Mesothelial cell of epicardium (in vitro differentiated cells): ENCODE results near the gene PAWR. TPM values are rescaled to one million over a fixed set of nuclear protein-coding genes. Genes with fewer than 3 reads are reported as not detected.
"Not testable (repeated sequence)": the region's sequence is repeated elsewhere in the genome, so short reads cannot be mapped to it uniquely, and the experiment has no call there.

Experiments
- DNase-seq, 2 experiments: peaks; one replicate each; pipeline ENCODE4 v3.0.0; 2021; ENCODE audit warnings: low spot score in 2 of 2; ENCODE audit not compliant: unreplicated experiment in 2 of 2
- H3K27ac Mint-ChIP-seq: 2 replicates; pipeline ENCODE4 v1.8.0; 2021; ENCODE audit warnings: mixed read lengths
- H3K27me3 Mint-ChIP-seq: 2 replicates; pipeline ENCODE4 v1.8.0; 2021; ENCODE audit warnings: low read depth, mixed read lengths
- H3K36me3 Mint-ChIP-seq: 2 replicates; pipeline ENCODE4 v1.8.0; 2021; ENCODE audit warnings: mixed read lengths
- H3K4me1 Mint-ChIP-seq: 2 replicates; pipeline ENCODE4 v1.8.0; 2021; ENCODE audit warnings: mixed read lengths
- H3K4me3 Mint-ChIP-seq: 2 replicates; pipeline ENCODE4 v1.8.0; 2021; ENCODE audit warnings: mild to moderate bottlenecking, moderate library complexity, mixed read lengths
- H3K9me3 Mint-ChIP-seq: 2 replicates; pipeline ENCODE4 v1.8.0; 2021; ENCODE audit warnings: mixed read lengths
- total RNA-seq: library from RNA; stranded (reverse); gene quantifications from 3 replicates; pipeline ENCODE4 v1.2.1, GENCODE V29; 2021
- TF ChIP-seq, protein P1 (sequence below): fragments of 200-600 bp; sonication (generic); IDR thresholded peaks from one replicate; pipeline ENCODE4 v1.5.0; 2021; ENCODE audit warnings: antibody characterized with exemption; ENCODE audit not compliant: unreplicated experiment

Gene PAWR
- total RNA-seq, 1 donor from 2014 or later: 205 TPM

DNA sequence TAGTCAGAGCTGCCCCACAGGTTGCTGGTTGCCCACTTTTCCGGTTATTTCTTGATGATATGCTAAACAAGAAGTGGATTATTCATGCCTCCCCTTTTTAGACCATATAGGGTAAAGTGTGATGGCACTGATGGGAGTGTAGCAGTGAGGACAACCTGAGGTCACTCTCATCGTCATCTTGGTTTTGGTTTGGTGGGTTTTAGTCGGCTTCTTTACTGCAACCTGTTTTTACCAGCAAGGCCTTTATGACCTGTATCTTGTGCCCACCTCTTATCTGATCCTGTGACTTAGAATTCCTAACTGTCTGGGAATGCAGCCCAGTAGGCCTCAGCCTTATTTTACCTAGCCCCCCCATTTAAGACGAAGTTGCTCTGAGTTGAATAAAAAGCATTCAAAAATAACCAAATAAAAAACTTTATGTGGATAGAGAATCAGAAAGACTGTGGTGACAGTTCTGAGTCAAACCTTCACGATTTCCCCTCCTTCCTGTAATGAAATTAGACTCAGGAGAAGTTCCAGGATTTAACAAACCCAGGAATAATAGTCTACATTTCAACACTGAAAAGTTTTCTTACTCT, 144.2 kb downstream of the PAWR start:
- Mint-ChIP-seq H3K27ac (peak overlapping the region; percentile 99), H3K36me3 (peaks cover 10% of the 10 kb centered on the region), H3K27me3 (no peaks in the 10 kb centered on the region), H3K4me1 (peaks cover 50% of the 10 kb centered on the region), H3K9me3 (peaks cover 9% of the 10 kb centered on the region), H3K4me3 (no peak overlapping the region)
- TF ChIP-seq, protein P1, sequence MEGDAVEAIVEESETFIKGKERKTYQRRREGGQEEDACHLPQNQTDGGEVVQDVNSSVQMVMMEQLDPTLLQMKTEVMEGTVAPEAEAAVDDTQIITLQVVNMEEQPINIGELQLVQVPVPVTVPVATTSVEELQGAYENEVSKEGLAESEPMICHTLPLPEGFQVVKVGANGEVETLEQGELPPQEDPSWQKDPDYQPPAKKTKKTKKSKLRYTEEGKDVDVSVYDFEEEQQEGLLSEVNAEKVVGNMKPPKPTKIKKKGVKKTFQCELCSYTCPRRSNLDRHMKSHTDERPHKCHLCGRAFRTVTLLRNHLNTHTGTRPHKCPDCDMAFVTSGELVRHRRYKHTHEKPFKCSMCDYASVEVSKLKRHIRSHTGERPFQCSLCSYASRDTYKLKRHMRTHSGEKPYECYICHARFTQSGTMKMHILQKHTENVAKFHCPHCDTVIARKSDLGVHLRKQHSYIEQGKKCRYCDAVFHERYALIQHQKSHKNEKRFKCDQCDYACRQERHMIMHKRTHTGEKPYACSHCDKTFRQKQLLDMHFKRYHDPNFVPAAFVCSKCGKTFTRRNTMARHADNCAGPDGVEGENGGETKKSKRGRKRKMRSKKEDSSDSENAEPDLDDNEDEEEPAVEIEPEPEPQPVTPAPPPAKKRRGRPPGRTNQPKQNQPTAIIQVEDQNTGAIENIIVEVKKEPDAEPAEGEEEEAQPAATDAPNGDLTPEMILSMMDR: no peak
- no peak for DNase-seq

DNA sequence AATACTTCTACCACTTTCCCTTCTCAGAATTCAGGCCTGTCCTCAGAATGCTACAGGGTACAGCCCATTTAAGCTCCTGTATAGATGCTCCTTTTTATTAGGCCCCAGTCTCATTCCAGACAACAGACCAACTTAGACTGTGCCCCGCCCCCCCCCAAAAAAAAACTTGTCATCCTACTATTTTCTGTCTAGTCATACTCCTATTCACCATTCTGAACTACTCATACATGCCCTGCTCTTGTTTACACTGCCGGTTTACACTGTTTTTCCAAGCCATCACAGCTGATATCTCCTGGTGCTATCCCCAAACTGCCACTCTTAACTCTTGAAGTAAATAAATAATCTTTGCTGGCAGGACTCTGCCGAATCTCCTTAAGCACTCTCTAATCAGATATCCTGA, 146.3 kb downstream of the PAWR start:
- H3K4me1 Mint-ChIP-seq: peaks cover 42% of the 10 kb centered on the region
- not testable (repeated sequence) for H3K27me3 Mint-ChIP-seq, H3K4me3 Mint-ChIP-seq, H3K9me3 Mint-ChIP-seq, H3K36me3 Mint-ChIP-seq, DNase-seq
- H3K27ac Mint-ChIP-seq: peak overlapping the region; percentile 24

DNA sequence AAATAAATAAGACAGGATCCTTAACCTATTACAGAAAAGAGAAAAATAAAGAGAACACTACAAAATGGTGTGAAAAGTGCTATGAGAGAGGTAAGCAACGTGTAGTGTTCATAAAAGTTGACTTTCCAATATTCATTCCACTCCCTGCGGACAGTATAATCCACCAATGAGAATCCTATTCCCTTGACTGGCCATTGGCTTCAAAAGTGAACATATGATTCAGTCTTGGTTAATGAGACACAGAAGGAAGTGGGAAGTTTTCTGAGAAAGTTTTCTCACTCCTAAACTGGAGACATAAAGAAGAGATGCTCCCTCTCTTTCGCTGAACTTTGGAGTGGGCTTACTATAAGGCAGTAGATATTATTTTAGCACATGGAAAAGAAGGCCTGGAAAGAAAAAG, 153.1 kb downstream of the PAWR start:
- no peaks in the 10 kb centered on the region for H3K27me3 Mint-ChIP-seq
- peaks cover 4% of the 10 kb centered on the region for H3K9me3 Mint-ChIP-seq
- H3K4me3 Mint-ChIP-seq: no peak overlapping the region
- H3K4me1 Mint-ChIP-seq: peaks cover 12% of the 10 kb centered on the region
- peak overlapping the region; percentile 10 for H3K27ac Mint-ChIP-seq
- H3K36me3 Mint-ChIP-seq: no peaks in the 10 kb centered on the region
- TF ChIP-seq, protein P1: no peak
- DNase-seq: no peak

DNA sequence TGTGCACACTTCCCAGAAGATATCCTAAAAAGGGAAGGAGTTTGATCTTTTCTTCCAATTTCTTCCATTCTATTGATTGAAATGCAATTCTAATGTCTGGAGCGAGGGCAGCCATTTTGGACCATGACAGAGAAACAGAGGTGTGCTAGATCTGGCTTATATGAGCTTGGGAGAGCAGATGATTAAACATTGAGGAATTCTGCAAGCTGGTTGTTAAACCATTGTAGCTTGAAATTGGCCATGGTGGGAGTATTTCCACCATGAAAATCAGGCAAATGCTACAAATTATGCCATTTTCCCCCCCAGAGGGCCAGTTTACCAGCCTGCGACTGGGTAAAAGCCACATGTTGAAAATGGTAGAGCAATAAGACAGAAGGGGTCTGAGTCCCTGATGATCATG, 155.0 kb downstream of the PAWR start:
- Mint-ChIP-seq H3K9me3 (peaks cover 4% of the 10 kb centered on the region), H3K4me3 (no peak overlapping the region), H3K36me3 (no peaks in the 10 kb centered on the region), H3K4me1 (peaks cover 17% of the 10 kb centered on the region), H3K27ac (no peak overlapping the region), H3K27me3 (no peaks in the 10 kb centered on the region)
- TF ChIP-seq, protein P1: no peak
- DNase-seq: no peak

Other genes starting within 250 kb of the PAWR start
- 106 to 123 TPM (median 120 TPM) in 3 replicates for gene PPP1R12A, start 244.1 kb upstream of the PAWR start, total RNA-seq